ENCODE measurements around the gene SIPA1L2.

GRCh38 chr1:232658386-232658785 is 28.5 kb upstream of the SIPA1L2 start:
- TF ChIP-seq CTCF (IDR thresholded peaks at IDR 0.05) = no peak
- no peak for TF ChIP-seq POLR2A (IDR thresholded peaks at IDR 0.05)
- no peak for TF ChIP-seq POLR2AphosphoS5 (IDR thresholded peaks at IDR 0.05; ENCODE audit: insufficient read depth in 1 of 2, low read depth in 1 of 2)

Measured in vagina (tissue), 2 donors.